ENCODE measurements around the gene TLX1. TPM values are rescaled to one million over a fixed set of nuclear protein-coding genes. Genes with fewer than 3 reads are reported as not detected.

The TLX1 gene
- polyA plus RNA-seq, 1 donor (not counting 4 experiments of a cell fraction or from before 2014, with no cell fraction given): not detected

DNA sequence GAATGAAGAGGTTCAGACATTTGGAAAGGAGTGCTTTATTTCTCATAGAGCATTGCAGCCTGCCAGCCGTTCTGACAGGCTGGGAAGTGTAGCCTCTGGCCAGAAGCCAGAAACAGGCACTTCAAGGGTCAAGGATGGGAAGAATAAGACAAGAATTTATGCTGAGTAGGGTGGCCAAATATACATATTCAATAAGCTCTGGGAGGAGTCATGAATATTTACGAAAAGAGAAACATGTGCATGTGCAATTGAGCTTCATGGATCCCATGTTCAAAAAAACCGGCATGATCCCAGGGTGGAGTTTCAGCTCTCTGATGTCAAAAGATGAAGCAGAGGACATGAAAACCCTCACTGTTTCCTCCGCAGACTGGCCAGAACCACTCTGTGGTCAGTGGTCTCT, 32.9 kb downstream of the TLX1 start:
- Histone ChIP-seq H3K4me2 (ENCODE audit: control insufficient read depth, extremely low read depth, insufficient read depth, low read depth, low read length) (no peak overlapping the region), H3K27me3 (ENCODE audit: control insufficient read depth, extremely low read depth, insufficient read depth, low read length) (peaks cover 27% of the 10 kb centered on the region), H3K9ac (ENCODE audit: control insufficient read depth, extremely low read depth, insufficient read depth, low read length) (no peak overlapping the region), H3K27ac (ENCODE audit: control insufficient read depth, insufficient read depth, low read length) (no peak overlapping the region), H3K9me3 (ENCODE audit: control insufficient read depth, low read depth, low read length) (no peaks in the 10 kb centered on the region), H2AFZ (ENCODE audit: control insufficient read depth, low read length) (no peak overlapping the region), H4K20me1 (ENCODE audit: control insufficient read depth, extremely low read depth, insufficient read depth, low read length) (no peaks in the 10 kb centered on the region), H3K4me1 (ENCODE audit: control insufficient read depth, extremely low read depth, insufficient read depth, low read length) (peaks cover 4% of the 10 kb centered on the region), H3K9me1 (ENCODE audit: control insufficient read depth, extremely low read depth, insufficient read depth, low read length) (no peaks in the 10 kb centered on the region), H3K4me3 (ENCODE audit: control insufficient read depth in 2 of 3, extremely low read depth in 1 of 3, insufficient read depth in 2 of 3, low read depth in 1 of 3, low read length in 3 of 3) (no peak overlapping the region), H3K79me2 (ENCODE audit: control insufficient read depth, insufficient read depth, low read length) (no peaks in the 10 kb centered on the region), H3K36me3 (ENCODE audit: control insufficient read depth in 2 of 2, extremely low read depth in 1 of 2, insufficient read depth in 2 of 2, low read length in 2 of 2) (no peaks in the 10 kb centered on the region)
- no peak for DNase-seq (ENCODE audit: low read depth, low spot score)
- FAIRE-seq: no peak
- TF ChIP-seq, protein P1, sequence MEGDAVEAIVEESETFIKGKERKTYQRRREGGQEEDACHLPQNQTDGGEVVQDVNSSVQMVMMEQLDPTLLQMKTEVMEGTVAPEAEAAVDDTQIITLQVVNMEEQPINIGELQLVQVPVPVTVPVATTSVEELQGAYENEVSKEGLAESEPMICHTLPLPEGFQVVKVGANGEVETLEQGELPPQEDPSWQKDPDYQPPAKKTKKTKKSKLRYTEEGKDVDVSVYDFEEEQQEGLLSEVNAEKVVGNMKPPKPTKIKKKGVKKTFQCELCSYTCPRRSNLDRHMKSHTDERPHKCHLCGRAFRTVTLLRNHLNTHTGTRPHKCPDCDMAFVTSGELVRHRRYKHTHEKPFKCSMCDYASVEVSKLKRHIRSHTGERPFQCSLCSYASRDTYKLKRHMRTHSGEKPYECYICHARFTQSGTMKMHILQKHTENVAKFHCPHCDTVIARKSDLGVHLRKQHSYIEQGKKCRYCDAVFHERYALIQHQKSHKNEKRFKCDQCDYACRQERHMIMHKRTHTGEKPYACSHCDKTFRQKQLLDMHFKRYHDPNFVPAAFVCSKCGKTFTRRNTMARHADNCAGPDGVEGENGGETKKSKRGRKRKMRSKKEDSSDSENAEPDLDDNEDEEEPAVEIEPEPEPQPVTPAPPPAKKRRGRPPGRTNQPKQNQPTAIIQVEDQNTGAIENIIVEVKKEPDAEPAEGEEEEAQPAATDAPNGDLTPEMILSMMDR (optimal IDR thresholded peaks at IDR 0.05 in 1 of 3, IDR thresholded peaks at IDR 0.05 in 1 of 3, conservative IDR thresholded peaks at IDR 0.05 in 1 of 3; ENCODE audit: extremely low read depth in 1 of 3, insufficient read depth in 2 of 3, low read length in 3 of 3): no peak
- TF ChIP-seq EZH2 (IDR thresholded peaks at IDR 0.05; ENCODE audit: low read length): no peak
- dilution Hi-C loops (cut with MboI; ENCODE audit: extremely low pct_ligation_motif_present, low sequenced_read_pairs): no loop called here

DNA sequence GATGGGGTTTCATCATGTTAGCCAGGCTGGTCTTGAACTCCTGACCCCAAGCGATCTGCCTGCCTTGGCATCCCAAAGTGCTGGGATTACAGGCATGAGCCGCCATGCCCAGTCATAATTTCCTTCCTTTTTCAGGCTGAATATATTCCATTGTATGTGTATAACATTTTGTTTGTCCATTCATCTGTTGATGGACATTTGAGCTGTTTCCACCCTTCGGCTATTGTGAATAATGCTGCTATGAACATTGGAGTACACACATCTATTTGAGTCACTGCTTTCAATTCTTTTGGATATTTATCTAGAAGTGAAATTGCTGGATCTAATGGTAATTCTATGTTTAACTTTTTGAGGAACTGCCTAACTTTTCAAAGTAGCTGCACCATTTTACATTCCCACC, 34.6 kb downstream of the TLX1 start:
- H3K9me3 ChIP-seq (ENCODE audit: control insufficient read depth, low read depth, low read length): no peaks in the 10 kb centered on the region
- no peak for FAIRE-seq
- no peaks in the 10 kb centered on the region for H3K9me1 ChIP-seq (ENCODE audit: control insufficient read depth, extremely low read depth, insufficient read depth, low read length)
- H3K9ac ChIP-seq (ENCODE audit: control insufficient read depth, extremely low read depth, insufficient read depth, low read length): no peak overlapping the region
- H2AFZ ChIP-seq (ENCODE audit: control insufficient read depth, low read length): no peak overlapping the region
- dilution Hi-C loops (cut with MboI; ENCODE audit: extremely low pct_ligation_motif_present, low sequenced_read_pairs): no loop called here
- H3K4me1 ChIP-seq (ENCODE audit: control insufficient read depth, extremely low read depth, insufficient read depth, low read length): peaks cover 4% of the 10 kb centered on the region
- H4K20me1 ChIP-seq (ENCODE audit: control insufficient read depth, extremely low read depth, insufficient read depth, low read length): no peaks in the 10 kb centered on the region
- no peak overlapping the region for H3K27ac ChIP-seq (ENCODE audit: control insufficient read depth, insufficient read depth, low read length)
- no peak overlapping the region for H3K4me3 ChIP-seq (ENCODE audit: control insufficient read depth in 2 of 3, extremely low read depth in 1 of 3, insufficient read depth in 2 of 3, low read depth in 1 of 3, low read length in 3 of 3)
- no peaks in the 10 kb centered on the region for H3K36me3 ChIP-seq (ENCODE audit: control insufficient read depth in 2 of 2, extremely low read depth in 1 of 2, insufficient read depth in 2 of 2, low read length in 2 of 2)
- no peak for DNase-seq (ENCODE audit: low read depth, low spot score)
- H3K79me2 ChIP-seq (ENCODE audit: control insufficient read depth, insufficient read depth, low read length): no peaks in the 10 kb centered on the region
- TF ChIP-seq EZH2 (IDR thresholded peaks at IDR 0.05; ENCODE audit: low read length): no peak
- TF ChIP-seq, protein P1 (optimal IDR thresholded peaks at IDR 0.05 in 1 of 3, IDR thresholded peaks at IDR 0.05 in 1 of 3, conservative IDR thresholded peaks at IDR 0.05 in 1 of 3; ENCODE audit: extremely low read depth in 1 of 3, insufficient read depth in 2 of 3, low read length in 3 of 3): no peak
- H3K27me3 ChIP-seq (ENCODE audit: control insufficient read depth, extremely low read depth, insufficient read depth, low read length): peaks cover 26% of the 10 kb centered on the region
- H3K4me2 ChIP-seq (ENCODE audit: control insufficient read depth, extremely low read depth, insufficient read depth, low read depth, low read length): no peak overlapping the region

Measured in keratinocyte (primary cell).